ENCODE measurements around the gene THRB.

Gene THRB

DNA sequence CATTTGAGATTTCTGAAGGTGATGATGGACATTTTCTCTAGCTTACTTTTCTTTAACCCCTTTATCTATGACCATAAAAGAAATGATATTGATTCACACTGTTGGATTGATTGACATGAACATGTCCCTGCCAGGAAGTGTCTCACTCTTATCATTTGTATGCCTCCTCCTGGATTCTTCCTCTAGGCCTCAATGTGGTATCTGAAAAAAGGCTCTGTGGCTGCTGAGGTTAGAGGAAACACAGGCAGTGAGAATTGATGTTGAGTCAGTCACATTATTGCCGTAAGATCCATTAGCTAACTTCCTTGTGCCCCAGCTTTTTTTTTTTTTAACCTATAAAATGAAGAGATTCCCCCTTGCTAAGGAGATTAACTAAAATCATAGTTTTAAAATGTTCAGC, 8.0 kb upstream of the THRB start:
- no peak overlapping the region for H3K9ac ChIP-seq (ENCODE audit: low read depth in 1 of 2, low read length in 2 of 2)
- H3K4me1 ChIP-seq (ENCODE audit: control insufficient read depth in 1 of 2, insufficient read depth in 2 of 2, low read length in 2 of 2): peaks cover 6 to 7% of the 10 kb centered on the region in 2 donors
- no peak overlapping the region for H3K4me3 ChIP-seq (ENCODE audit: low read depth in 1 of 2, low read length in 2 of 2)
- no peak overlapping the region for H3K27ac ChIP-seq (ENCODE audit: low read depth, low read length)
- no peaks in the 10 kb centered on the region for H3K36me3 ChIP-seq (ENCODE audit: control insufficient read depth in 1 of 2, insufficient read depth in 2 of 2, low read length in 2 of 2)
- no peaks in the 10 kb centered on the region for H3K9me3 ChIP-seq (ENCODE audit: control insufficient read depth in 1 of 2, low read length in 2 of 2)
- H3K27me3 ChIP-seq (ENCODE audit: control insufficient read depth in 1 of 2, insufficient read depth in 2 of 2, low read length in 2 of 2): no peaks in the 10 kb centered on the region

DNA sequence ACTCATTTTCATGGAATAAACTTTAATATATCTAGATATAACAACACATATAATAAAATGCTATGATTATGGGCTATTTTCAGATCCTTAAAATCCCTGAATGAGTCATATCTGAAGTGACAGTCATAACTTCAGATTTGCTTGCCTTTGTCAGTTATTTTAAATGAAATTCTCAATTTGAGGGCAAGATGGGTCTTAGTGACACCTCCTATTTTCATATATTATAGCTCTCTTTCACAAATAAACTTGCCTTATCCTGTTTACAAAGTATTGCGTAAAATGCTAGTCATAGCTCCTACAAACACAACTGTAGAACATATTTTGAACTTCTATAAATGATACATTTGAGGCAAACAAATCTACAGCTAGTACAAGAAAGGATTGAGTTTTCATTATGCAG, 6.2 kb upstream of the THRB start:
- Histone ChIP-seq H3K27me3 (ENCODE audit: control insufficient read depth in 1 of 2, insufficient read depth in 2 of 2, low read length in 2 of 2) (no peaks in the 10 kb centered on the region), H3K9me3 (ENCODE audit: control insufficient read depth in 1 of 2, low read length in 2 of 2) (no peaks in the 10 kb centered on the region), H3K4me1 (ENCODE audit: control insufficient read depth in 1 of 2, insufficient read depth in 2 of 2, low read length in 2 of 2) (peaks cover 2 to 16% of the 10 kb centered on the region in 2 donors), H3K27ac (ENCODE audit: low read depth, low read length) (no peak overlapping the region), H3K4me3 (ENCODE audit: low read depth in 1 of 2, low read length in 2 of 2) (no peak overlapping the region), H3K36me3 (ENCODE audit: control insufficient read depth in 1 of 2, insufficient read depth in 2 of 2, low read length in 2 of 2) (no peaks in the 10 kb centered on the region), H3K9ac (ENCODE audit: low read depth in 1 of 2, low read length in 2 of 2) (no peak overlapping the region)

GRCh38 chr3:24499991-24500390, 5.3 kb upstream of the THRB start:
- Histone ChIP-seq H3K4me1 (ENCODE audit: control insufficient read depth in 1 of 2, insufficient read depth in 2 of 2, low read length in 2 of 2) (peaks cover 0 to 14% of the 10 kb centered on the region in 2 donors), H3K9me3 (ENCODE audit: control insufficient read depth in 1 of 2, low read length in 2 of 2) (no peaks in the 10 kb centered on the region), H3K4me3 (ENCODE audit: low read depth in 1 of 2, low read length in 2 of 2) (no peak overlapping the region), H3K9ac (ENCODE audit: low read depth in 1 of 2, low read length in 2 of 2) (no peak overlapping the region), H3K27ac (ENCODE audit: low read depth, low read length) (no peak overlapping the region), H3K27me3 (ENCODE audit: control insufficient read depth in 1 of 2, insufficient read depth in 2 of 2, low read length in 2 of 2) (no peaks in the 10 kb centered on the region), H3K36me3 (ENCODE audit: control insufficient read depth in 1 of 2, insufficient read depth in 2 of 2, low read length in 2 of 2) (no peaks in the 10 kb centered on the region)

GRCh38 chr3:24498796-24499195, 4.1 kb upstream of the THRB start:
- H3K27ac ChIP-seq (ENCODE audit: low read depth, low read length): no peak overlapping the region
- no peaks in the 10 kb centered on the region for H3K36me3 ChIP-seq (ENCODE audit: control insufficient read depth in 1 of 2, insufficient read depth in 2 of 2, low read length in 2 of 2)
- no peak overlapping the region for H3K4me3 ChIP-seq (ENCODE audit: low read depth in 1 of 2, low read length in 2 of 2)
- peaks cover 0 to 15% of the 10 kb centered on the region in 2 donors for H3K4me1 ChIP-seq (ENCODE audit: control insufficient read depth in 1 of 2, insufficient read depth in 2 of 2, low read length in 2 of 2)
- peaks cover 2 to 3% of the 10 kb centered on the region in 2 donors for H3K27me3 ChIP-seq (ENCODE audit: control insufficient read depth in 1 of 2, insufficient read depth in 2 of 2, low read length in 2 of 2)
- H3K9ac ChIP-seq (ENCODE audit: low read depth in 1 of 2, low read length in 2 of 2): no peak overlapping the region
- H3K9me3 ChIP-seq (ENCODE audit: control insufficient read depth in 1 of 2, low read length in 2 of 2): no peaks in the 10 kb centered on the region

DNA sequence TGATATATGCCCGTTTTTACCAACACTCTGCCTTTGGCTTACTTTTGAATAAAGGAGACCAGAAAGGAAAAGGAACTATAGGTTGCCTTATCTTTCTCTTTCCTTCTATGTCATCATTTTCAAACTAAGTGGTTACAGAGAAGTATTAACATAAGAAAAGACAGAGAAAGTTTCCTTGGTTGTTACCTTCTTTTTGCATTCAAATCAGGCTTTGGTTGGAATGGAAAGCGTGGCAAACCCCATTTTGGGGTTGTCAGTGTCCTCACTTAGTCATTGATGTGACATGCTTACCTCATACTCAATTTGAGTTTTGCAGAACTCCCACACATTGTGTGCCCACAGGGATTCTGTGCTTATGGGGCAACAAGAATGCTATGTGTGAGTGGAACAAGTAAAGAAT, 3.7 kb upstream of the THRB start:
- H3K4me3 ChIP-seq (ENCODE audit: low read depth in 1 of 2, low read length in 2 of 2): no peak overlapping the region
- no peak overlapping the region for H3K9ac ChIP-seq (ENCODE audit: low read depth in 1 of 2, low read length in 2 of 2)
- peaks cover 3 to 6% of the 10 kb centered on the region in 2 donors for H3K27me3 ChIP-seq (ENCODE audit: control insufficient read depth in 1 of 2, insufficient read depth in 2 of 2, low read length in 2 of 2)
- no peak overlapping the region for H3K27ac ChIP-seq (ENCODE audit: low read depth, low read length)
- no peaks in the 10 kb centered on the region for H3K36me3 ChIP-seq (ENCODE audit: control insufficient read depth in 1 of 2, insufficient read depth in 2 of 2, low read length in 2 of 2)
- H3K4me1 ChIP-seq (ENCODE audit: control insufficient read depth in 1 of 2, insufficient read depth in 2 of 2, low read length in 2 of 2): peaks cover 0 to 16% of the 10 kb centered on the region in 2 donors
- H3K9me3 ChIP-seq (ENCODE audit: control insufficient read depth in 1 of 2, low read length in 2 of 2): no peaks in the 10 kb centered on the region

DNA sequence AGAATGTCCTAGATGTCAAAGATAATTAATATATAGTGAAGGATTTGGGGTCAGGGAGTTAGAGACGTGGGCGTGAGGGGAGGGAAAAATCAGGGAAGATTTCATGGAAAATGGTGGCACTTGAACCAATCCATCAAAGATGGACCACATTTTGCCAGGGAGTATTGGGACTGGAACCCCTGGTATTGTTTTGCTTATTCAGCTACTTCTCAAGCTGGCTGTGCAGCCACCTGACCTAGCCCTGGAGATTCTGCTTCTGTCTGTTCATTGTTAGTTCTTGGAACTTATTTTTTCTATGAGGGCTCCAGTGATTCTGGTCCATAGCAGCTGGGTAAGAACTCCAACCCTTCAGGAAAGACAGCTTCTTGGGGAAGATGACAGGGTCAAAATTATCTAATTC, 3.3 kb upstream of the THRB start:
- no peak overlapping the region for H3K27ac ChIP-seq (ENCODE audit: low read depth, low read length)
- H3K4me1 ChIP-seq (ENCODE audit: control insufficient read depth in 1 of 2, insufficient read depth in 2 of 2, low read length in 2 of 2): peaks cover 0 to 14% of the 10 kb centered on the region in 2 donors
- peaks cover 3 to 11% of the 10 kb centered on the region in 2 donors for H3K27me3 ChIP-seq (ENCODE audit: control insufficient read depth in 1 of 2, insufficient read depth in 2 of 2, low read length in 2 of 2)
- no peak overlapping the region for H3K9ac ChIP-seq (ENCODE audit: low read depth in 1 of 2, low read length in 2 of 2)
- H3K4me3 ChIP-seq (ENCODE audit: low read depth in 1 of 2, low read length in 2 of 2): no peak overlapping the region
- no peaks in the 10 kb centered on the region for H3K9me3 ChIP-seq (ENCODE audit: control insufficient read depth in 1 of 2, low read length in 2 of 2)
- no peaks in the 10 kb centered on the region for H3K36me3 ChIP-seq (ENCODE audit: control insufficient read depth in 1 of 2, insufficient read depth in 2 of 2, low read length in 2 of 2)

DNA sequence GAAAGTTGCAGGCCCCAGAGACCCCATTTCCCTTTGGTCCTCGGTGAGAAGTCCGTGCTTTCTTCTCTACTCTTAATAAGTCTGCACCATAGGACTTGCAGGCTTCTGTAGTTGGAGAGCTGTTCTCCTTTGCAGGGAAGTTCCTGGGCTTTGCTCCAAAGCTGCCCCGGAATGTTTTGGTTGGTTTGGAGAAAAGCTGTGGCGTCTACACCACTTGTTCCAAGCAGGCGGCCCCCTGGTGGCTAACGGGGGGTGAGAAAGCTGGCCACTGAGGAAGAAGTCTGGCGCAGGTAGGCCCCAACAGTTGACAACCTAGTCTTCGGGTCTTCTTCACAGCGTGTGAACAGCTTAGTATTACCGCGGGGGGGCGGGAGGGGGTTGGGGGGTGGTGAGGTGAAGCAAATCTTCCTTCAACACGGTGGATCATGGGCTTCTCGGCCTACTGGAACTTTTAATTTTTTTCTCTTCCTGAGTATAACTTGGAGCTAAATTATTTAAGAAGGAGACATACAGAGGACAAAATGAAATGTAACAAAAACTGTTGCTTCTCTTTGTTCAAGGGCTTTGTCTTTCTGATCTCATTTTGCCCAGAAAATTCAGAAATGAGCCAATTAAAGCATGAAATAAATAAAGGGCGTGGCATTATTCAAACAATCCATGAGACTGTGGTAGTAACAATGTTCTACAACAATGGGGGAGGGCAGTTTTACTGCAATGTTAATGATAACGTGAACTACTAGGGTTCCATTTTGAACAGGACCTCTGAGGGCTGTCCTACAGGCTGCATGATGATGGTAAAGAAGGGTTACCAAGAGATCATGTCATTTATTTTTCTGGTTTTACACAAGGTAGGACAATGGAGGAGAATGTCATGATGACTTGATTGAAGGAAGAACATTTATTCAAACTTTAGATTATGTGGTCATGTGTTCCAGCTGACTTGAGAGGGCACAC, 2.2 kb upstream of the THRB start:
- H3K27ac ChIP-seq (ENCODE audit: low read depth, low read length): no peak overlapping the region
- H3K36me3 ChIP-seq (ENCODE audit: control insufficient read depth in 1 of 2, insufficient read depth in 2 of 2, low read length in 2 of 2): no peaks in the 10 kb centered on the region
- H3K9me3 ChIP-seq (ENCODE audit: control insufficient read depth in 1 of 2, low read length in 2 of 2): no peaks in the 10 kb centered on the region
- no peak overlapping the region for H3K4me3 ChIP-seq (ENCODE audit: low read depth in 1 of 2, low read length in 2 of 2)
- peaks cover 0 to 14% of the 10 kb centered on the region in 2 donors for H3K4me1 ChIP-seq (ENCODE audit: control insufficient read depth in 1 of 2, insufficient read depth in 2 of 2, low read length in 2 of 2)
- peaks cover 3 to 22% of the 10 kb centered on the region in 2 donors for H3K27me3 ChIP-seq (ENCODE audit: control insufficient read depth in 1 of 2, insufficient read depth in 2 of 2, low read length in 2 of 2)
- no peak overlapping the region for H3K9ac ChIP-seq (ENCODE audit: low read depth in 1 of 2, low read length in 2 of 2)

DNA sequence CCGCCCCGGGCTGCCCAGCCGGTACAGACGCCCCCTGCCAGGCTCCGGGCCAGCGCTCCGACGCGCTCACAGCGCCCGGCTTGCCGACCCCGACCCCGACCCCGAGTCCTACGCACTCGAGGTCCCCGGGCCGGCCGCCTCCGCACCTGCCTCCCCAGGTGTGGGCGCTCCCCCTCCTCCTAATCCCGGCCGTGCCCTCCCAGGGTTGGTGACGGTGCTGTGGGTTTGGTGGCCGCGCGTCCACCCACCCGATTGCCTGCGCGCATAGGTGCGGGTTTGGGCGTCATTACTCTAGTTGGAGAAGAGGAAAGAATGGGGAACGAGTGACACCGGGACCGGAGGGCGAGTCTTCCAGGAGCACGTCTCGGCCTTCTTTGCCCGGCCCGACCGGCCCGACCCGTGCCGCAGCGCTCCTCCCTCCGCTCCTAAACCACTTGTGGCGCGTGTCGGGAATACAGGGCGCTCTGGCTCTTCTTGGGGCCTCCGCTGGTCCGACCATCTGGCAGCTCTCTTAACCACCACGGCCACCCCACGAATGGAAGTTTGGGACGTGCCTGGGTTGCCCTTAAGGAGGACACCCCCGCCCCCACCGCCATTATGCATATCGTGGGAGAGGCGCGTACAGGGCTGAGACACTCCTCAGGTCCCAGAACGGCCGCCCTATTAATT, 810 bp upstream of the THRB start:
- H3K36me3 ChIP-seq (ENCODE audit: control insufficient read depth in 1 of 2, insufficient read depth in 2 of 2, low read length in 2 of 2): no peaks in the 10 kb centered on the region
- H3K27me3 ChIP-seq (ENCODE audit: control insufficient read depth in 1 of 2, insufficient read depth in 2 of 2, low read length in 2 of 2): peaks cover 3 to 25% of the 10 kb centered on the region in 2 donors
- peak overlapping the region; percentile 60 to 85 for H3K4me3 ChIP-seq (ENCODE audit: low read depth in 1 of 2, low read length in 2 of 2)
- peaks cover 0 to 14% of the 10 kb centered on the region in 2 donors for H3K4me1 ChIP-seq (ENCODE audit: control insufficient read depth in 1 of 2, insufficient read depth in 2 of 2, low read length in 2 of 2)
- H3K27ac ChIP-seq (ENCODE audit: low read depth, low read length): peak overlapping the region; percentile 30
- no peaks in the 10 kb centered on the region for H3K9me3 ChIP-seq (ENCODE audit: control insufficient read depth in 1 of 2, low read length in 2 of 2)
- peak overlapping the region; percentile 22 to 83 for H3K9ac ChIP-seq (ENCODE audit: low read depth in 1 of 2, low read length in 2 of 2)

- peaks cover 3 to 29% of the 10 kb centered on the region in 2 donors for H3K27me3 ChIP-seq (ENCODE audit: control insufficient read depth in 1 of 2, insufficient read depth in 2 of 2, low read length in 2 of 2)
- H3K36me3 ChIP-seq (ENCODE audit: control insufficient read depth in 1 of 2, insufficient read depth in 2 of 2, low read length in 2 of 2): no peaks in the 10 kb centered on the region
- H3K4me3 ChIP-seq (ENCODE audit: low read depth in 1 of 2, low read length in 2 of 2): peak overlapping the region; percentile 60 to 85
- H3K4me1 ChIP-seq (ENCODE audit: control insufficient read depth in 1 of 2, insufficient read depth in 2 of 2, low read length in 2 of 2): peaks cover 0 to 14% of the 10 kb centered on the region in 2 donors
- H3K9me3 ChIP-seq (ENCODE audit: control insufficient read depth in 1 of 2, low read length in 2 of 2): no peaks in the 10 kb centered on the region
- peak overlapping the region; percentile 59 for H3K27ac ChIP-seq (ENCODE audit: low read depth, low read length)
- H3K9ac ChIP-seq (ENCODE audit: low read depth in 1 of 2, low read length in 2 of 2): peak overlapping the region; percentile 51 to 69
Measured at GRCh38 chr3:24493746-24494617, 668 bp downstream of the THRB start.
